Fibroblast of peridontal ligament (primary cell): ENCODE measurements around the gene SEC22C.

Experiments used
- DNase-seq: peaks from one replicate; pipeline ENCODE4 v3.0.0-alpha.2; 2010; ENCODE audit errors: extremely low read depth

The SEC22C gene

DNA sequence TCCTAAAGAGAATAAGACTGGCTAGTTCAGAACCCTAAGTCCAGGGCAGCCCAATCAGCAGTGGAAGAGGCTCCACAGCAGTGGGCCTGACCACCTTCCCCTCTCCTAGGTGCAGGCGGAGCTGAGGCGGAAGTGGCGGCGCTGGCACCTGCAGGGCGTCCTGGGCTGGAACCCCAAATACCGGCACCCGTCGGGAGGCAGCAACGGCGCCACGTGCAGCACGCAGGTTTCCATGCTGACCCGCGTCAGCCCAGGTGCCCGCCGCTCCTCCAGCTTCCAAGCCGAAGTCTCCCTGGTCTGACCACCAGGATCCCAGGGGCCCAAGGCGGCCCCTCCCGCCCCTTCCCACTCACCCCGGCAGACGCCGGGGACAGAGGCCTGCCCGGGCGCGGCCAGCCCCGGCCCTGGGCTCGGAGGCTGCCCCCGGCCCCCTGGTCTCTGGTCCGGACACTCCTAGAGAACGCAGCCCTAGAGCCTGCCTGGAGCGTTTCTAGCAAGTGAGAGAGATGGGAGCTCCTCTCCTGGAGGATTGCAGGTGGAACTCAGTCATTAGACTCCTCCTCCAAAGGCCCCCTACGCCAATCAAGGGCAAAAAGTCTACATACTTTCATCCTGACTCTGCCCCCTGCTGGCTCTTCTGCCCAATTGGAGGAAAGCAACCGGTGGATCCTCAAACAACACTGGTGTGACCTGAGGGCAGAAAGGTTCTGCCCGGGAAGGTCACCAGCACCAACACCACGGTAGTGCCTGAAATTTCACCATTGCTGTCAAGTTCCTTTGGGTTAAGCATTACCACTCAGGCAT, 45.6 kb downstream of the SEC22C start:
- no peak for DNase-seq

DNA sequence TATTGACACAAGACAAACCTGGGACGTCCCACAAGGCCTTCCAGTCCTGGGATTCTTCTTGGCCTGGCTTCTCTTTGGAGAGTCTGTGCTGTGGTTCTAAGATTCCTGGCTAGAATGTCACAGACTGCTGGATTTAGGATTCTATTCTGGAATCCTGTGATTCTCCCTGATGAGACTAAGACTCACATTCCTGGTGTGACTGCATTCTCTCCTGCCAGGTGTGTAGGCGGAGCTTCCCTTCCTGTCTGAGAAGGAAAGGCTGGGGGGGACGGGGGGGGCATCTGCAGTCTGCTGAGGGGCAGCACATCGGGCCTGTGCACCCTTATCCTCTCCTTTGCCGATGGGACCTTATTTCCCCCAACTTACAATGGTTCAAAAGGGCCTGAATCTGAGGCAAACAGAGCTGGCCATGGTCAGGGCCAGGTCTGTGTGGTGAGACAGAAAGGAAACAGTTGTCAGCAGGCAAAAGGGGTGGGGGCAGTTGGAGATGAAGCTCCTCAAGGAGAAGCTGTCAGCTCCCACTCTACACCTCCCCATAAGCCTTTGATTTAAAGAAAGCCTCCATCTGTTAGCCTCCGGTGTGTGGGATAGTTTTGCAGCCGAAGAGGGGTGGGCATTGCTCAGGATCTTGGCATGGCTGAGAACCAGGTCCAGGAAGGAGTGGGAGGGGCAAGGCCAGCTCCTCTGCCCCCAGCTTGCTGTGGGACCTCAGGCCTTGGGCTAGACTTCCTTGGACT, 48.4 kb downstream of the SEC22C start:
- no peak for DNase-seq

DNA sequence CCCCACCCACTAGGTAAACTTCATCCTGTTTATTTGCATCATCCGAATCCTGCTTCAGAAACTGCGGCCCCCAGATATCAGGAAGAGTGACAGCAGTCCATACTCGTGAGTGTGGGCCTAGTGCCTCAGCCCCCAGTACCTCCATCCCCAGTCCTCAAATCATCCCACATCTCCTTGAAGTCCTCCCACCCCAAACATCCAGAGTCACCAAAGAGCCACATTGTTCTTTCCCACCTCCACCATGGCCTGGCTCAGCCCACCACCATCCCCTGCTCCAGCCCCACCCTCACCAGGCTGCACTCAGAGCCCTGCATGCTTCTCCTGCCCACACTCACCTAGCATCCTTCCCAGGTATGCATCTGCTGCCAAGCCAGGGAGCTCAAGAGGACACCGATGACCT, 49.5 kb downstream of the SEC22C start:
- DNase-seq, result no peak

DNA sequence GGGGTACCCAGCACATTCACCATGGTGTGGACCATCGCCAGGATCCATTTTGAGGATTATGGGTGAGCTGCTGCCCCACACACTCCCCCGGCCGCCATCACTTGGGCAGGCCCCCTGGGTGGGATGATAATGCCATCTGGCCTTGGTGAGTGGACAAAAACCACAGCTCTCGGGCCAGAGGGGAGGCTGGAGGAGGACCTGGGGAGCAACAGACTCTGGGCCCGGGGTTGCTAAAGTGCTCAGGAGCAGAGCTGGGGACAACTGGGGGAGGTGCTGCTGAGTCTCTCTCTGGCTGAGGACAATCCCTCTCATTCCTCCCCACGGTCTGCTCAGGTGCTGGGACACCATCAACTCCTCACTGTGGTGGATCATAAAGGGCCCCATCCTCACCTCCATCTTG, 50.3 kb downstream of the SEC22C start:
- DNase-seq, result no peak

DNA sequence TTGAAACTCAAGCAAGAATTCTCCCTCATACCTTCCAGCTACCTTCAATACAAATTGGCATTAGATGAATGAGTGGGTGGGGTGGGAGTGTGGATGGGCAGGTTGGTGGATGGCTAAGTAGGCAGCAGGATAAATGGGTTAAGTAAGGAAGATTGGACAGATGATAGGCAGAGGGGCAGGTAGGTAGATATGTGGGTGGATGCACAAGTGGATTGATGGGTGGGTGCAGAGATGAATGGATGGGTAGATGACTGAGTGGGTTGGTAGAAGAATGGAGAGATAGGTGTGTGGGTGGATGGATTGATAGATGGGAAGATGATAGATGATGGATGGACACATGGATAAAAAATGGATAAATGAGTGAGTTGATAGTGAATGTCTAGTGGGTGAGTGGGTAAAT, 51.7 kb downstream of the SEC22C start:
- DNase-seq, result no peak

DNA sequence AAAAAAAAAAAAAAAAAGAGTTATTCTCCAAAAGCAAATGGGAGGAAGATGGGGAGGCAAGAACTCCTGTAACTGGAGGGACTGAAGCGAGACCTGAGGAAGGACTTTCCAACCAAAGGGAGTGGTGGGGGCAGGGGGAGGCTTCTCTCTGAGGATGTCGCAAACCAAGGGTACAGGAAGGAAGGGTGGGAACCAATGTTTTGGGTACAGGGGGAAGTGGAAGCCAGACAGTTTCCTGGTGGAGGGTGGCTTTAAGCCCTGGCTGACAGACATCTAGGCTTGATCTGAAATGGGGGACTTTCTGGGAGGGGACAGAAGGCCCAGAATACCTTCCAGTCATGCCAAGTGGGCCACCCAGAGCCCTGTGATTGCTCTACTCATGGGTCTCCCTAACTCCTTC, 52.3 kb downstream of the SEC22C start:
- DNase-seq, result no peak

DNA sequence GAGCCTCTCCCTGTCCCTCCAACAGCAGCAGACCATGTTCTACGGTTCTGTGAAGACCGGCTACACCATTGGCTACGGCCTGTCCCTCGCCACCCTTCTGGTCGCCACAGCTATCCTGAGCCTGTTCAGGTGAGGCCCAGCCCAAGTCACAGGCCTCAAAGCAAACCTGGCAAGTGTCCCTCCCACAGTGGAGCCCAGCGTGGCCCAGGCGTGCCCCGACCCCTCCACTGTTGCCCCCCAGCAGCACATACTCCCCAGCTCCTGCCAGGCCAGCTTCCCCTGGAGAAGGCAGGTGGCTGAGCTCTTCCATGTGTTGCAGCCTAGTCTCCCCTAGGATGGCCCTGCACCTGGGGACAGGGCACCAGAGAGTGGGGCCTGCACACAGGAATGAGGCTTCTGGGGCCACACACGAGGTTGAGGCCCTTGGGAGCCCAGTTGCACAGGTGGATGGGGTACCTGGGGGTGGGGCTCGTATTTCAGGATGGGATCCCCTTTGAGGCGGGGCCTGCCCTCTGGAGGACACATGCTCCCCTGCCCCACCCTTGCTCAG, 54.3 kb downstream of the SEC22C start:
- no peak for DNase-seq

DNA sequence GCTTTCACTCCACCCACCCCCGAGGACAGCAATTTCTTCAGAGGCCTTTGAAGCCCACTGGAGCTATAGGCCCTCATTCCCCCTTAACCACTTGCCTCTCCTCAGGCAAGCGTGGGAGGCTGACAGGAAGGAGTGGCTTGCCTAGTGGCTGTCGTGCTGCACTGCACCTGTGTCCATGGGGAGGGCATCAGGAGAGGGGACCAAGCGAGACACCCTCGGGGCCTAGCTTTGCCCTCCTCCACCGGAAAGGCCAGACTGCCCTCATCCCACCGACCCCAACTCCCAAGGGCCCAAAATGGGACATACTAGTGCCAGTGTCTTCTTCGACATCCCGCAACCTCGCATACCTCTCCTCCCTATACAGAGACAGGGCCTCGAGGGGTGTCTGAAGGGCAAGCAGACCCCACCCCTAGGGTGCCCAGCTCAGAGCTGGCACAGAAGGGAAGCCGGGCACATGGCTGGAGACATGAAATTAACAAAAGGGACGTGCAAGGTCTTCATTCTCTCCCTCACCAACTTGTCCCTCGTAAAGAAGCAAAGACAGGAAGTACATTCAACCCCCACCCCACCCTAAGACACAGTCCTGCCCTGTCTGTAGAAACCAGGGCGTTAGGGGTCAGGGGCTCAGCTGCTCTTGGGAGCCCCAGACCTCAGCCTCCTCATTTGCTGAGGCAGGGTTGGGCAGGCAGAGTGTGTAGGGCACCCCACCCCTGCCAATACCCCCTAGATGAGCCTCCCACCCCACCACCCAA, 55.0 kb downstream of the SEC22C start:
- DNase-seq, result no peak

DNA sequence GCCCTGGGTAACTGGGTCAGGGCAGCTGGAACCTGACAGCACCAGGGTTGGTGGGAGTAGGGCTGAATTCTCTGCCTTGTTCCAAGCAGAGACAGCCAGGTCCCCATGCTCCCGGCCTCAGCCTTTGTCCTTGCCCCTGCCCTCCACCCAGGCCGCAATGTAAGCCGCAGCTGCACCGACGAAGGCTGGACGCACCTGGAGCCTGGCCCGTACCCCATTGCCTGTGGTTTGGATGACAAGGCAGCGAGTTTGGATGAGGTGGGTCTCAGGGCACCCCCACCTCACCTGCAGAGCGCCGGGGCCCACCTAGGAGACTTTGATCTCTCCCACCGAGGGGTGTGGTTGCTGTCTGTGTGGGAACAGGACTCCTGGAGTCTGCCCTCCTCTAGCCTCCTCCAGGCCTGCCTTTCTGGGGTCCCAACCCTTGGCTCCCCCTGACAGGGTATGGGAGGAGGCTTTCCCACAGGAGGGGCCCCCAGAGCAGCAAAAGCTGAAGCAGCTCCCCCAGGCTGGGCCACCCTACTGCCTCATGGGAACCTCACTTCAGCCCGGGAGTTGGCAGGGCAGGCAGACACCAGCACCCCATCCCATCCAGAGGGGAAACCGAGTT, 55.9 kb downstream of the SEC22C start:
- DNase-seq, result no peak

DNA sequence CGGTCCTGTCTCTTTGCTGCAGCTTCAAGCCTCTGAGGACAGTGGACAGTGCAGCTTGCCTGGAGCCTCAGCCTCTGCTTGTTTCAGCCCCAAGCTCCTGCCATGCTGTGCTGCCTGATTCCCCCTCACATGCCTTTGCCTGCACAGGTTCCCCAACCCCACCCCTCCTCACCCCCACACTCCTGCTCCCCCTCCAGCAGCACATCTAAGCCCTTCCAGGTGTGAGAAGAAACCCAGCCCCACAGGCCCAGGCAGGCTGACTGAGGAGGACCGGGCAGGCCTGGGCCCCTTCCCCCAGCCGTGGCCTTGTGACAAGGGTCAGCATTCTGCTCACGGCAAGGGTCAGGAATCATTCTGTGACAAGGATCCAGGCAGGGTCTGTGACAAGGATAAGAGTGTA, 56.6 kb downstream of the SEC22C start:
- no peak for DNase-seq

DNA sequence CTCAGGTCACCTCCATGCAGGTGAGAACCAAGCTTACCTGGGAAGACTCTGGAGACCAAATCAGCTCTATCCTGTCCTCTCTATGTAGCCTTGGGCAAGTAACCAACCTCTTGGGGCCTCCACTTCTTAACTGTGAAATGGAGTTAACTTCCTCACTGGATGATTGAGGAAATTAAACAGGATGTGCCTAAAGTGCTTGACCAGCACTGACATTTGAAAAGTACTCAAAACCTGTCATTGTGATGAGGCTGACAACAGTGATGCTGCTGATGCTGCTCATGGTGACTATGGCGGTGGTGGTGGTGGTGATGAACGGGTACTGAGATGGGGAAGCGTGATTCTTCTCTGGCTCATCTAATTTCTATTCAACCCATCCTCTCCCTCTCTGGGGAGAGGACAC, 57.0 kb downstream of the SEC22C start:
- no peak for DNase-seq

DNA sequence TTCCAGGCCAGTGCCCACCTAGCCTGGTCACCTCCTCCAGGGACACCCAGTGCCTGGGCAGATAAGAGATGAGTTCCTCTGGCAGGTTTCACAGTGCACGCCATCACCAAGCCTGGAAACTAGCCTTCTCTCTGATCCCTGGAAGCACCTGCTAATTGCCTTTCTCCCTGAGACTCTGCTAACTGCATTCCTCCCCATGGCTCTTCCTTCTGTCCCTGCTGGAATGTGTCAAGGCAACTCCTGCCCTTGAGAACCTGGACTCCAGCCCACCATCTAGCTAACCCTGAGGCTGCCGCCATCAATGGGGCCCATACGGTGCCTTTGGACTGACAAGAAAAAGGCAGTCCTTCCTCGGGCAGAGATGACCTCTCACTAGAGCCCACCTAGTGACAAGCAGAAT, 60.9 kb downstream of the SEC22C start:
- DNase-seq, result no peak

DNA sequence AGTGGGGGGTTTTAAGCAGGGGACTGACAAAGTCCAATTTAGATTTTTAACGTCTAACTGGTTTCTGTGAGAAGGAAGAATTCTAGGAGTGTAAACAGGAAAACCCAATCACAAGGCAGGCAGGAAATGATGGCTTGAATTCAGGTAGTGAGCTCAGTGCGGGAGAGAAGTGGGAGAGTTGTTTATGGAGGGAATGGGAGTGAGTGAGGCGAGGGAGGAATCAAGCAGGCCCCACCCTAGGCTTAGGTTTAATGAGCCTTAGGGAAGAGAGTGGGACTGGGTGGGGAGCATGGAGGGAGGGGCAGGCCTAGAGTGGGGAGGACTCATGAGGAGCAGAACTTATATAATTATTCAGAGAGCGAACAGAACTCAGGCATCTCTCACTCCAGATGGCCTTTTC, 61.4 kb downstream of the SEC22C start:
- DNase-seq, result no peak

DNA sequence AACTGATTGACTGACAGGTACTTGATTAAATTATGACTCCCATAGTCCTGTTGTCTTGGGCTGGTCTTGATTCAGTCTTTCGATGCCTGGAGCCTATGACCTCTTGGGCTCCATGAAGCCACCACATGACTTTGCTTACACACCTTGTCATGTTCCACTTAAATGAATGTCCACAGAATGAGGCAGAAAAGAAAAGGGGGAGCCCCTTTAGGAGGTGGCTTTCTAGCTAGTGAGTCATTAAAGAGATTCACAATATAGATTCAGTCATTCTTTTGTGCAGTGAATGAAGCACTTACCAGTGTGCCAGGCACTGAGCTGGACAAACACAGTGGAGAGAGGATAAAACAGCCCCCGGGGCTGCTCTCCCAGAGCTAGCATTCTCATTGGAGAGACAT, 62.2 kb downstream of the SEC22C start:
- DNase-seq, result no peak

DNA sequence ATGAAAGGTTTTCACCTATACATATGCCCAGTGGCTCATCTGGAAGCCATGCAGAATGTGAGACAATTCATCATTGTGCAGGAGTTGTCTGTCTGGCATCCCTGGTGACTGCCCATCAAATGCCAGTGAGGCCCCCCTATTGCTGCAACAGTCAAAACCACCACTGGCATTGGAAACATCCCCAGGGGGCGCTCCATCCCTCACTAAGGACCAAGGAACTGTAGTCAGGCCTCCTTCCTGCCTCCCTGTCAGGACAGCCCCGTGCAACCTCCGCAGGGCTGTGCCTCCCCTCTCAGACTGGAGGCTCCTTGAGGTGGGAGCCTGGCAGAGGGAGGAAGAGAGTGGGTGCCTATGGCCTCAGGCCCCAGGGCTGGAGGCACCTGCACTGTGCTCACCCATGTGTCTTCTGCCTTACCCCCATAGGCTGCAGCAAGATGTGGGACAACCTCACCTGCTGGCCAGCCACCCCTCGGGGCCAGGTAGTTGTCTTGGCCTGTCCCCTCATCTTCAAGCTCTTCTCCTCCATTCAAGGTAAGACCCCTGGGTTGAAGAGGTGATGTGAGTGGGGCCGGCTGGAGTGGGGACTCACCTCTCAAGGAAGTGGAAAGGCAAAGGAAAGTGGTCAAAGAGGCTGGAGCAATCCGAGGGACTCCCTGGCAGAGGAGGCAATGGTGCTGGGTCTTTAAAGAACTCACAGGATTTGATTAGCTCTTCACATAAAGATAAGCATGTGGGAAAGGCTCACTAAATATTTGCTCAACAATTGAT, 62.8 kb downstream of the SEC22C start:
- DNase-seq, result no peak

DNA sequence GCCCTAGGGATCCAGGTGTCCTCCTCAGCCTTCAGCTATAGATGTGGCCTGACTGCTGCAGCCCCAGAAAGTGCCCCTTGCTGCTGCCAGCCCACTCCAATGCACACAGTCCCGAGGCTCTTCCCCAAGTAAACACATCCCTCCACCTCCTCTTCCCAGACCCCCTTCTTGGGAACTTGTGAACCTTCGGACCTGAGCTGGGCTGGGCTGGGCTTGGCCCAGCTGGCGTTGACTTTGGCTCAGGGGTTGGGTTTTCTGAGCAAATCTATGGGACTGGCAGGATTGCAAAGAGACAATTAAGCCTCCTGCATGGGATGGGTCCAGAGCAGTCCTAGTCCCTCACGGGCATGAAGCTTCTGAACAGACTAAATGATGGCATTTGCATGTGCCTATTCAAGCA, 64.7 kb downstream of the SEC22C start:
- DNase-seq, result no peak

DNA sequence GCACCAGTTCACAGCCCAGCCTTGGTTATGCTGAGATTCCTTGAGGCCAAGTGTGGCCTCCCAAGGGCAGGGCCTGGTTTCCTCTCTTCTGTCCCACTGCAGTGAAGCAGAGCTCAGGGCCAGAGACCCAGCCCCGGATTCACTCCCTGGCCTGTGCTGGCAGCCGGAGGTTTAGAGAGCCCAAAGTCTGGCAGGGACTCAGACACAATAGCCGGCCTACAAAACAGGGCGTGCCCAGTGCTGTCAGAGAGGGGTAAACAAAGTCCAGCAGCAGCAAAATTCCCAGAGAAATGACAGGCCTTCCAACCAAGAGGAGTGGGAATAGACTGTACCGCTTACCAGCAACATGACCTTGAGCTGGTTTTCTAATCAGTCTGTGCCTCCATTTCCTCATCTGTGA, 65.3 kb downstream of the SEC22C start:
- no peak for DNase-seq

DNA sequence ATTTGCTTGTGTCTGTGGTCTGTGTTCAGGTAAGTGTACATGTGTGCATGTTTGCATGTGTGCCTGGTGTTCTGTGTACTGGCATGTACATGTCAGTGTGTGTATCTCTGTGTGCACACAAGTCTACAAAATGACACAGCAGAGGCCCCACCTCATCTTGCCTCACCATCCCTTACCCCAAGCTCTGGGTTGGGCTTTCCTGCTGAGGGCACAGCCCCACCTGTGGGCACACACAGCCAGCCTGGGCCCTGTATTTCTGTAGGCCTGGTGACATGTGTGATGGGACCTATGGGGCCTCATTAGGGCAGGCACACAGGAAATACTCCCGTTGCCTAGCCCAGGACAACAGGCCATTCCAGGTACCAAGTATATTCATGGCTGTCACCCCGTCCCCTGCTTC, 65.8 kb downstream of the SEC22C start:
- no peak for DNase-seq

DNA sequence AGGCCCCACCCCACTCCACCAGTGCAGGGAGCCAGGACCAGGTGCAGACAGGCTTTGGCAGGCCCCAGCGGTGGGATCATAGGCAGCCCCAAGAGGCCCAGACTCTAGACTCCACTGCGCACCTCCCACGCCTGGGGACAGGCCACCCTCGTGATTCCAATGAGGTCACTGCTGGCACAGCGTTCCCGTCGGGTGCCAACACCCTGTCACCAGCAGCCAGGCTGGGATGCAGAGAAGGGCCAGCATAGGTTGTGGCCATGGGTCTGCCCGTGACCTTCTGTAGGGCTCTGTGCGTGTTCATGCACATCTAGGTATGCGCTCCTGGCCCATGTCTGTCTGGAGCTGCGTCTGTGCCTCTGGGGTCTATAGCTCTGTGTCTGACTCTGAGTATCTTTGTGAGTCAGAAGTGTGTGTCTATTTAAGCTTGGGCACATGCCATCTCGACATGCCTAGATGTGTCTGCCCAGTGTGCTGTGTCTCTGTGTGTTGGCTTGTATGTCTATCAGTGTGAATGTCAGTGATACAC, 66.3 kb downstream of the SEC22C start:
- DNase-seq, result no peak

DNA sequence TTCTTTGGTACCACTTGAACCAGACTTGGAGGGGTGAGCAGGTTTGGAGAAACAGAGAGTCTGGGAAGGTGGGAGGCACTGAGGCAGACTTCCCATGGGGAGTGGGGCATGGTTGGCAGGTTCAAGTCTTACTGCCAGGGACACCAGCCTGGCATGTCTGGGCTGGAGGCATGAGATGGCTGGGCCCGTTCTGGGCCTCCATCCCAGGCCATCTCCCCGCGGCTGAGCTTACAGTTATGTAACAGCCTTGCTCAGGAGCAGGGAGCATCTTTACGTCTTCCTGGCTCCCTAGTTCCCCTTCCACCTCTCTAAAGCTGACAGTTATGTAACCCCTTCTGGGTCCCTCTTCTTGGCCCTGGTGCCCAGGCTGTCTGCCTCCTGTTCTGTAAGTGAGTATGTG, 66.9 kb downstream of the SEC22C start:
- DNase-seq, result no peak

DNA sequence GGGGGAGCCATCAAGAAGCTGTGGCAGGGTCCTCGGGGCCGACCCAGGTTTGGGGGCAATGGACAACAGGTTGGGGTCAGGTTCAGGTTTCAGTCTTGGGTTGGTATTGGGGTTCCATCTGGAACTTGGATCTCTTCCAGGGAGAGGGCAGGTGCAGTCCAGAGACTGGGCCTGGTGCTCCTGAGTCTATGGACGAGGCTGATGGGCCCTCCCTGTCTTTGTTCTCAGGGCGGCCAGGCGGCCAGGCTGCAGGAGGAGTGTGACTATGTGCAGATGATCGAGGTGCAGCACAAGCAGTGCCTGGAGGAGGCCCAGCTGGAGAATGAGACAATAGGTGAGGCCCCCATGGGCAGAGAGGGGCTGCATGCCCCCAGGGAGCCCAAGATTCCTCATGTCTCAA, 68.2 kb downstream of the SEC22C start:
- DNase-seq, result no peak
